Astrocyte (in vitro differentiated cells and primary cell): Measurements from ENCODE around the gene CBX2. TPM values are rescaled to one million over a fixed set of nuclear protein-coding genes. Genes with fewer than 3 reads are reported as not detected.
A peak's percentile ranks its signal among the peaks of the same experiment; 100 is the strongest.

ENCODE experiments used
- DNase-seq: peaks from one replicate; pipeline ENCODE4 v3.0.0-alpha.2; 2010; ENCODE audit warnings: low read depth
- FAIRE-seq: peaks from 2 replicates; lab custom pipeline; 2011; peaks lifted over from hg19 to GRCh38; lab: Jason Lieb, UNC
- H2AFZ ChIP-seq: 2 replicates; pipeline ENCODE4 v1.6.0; 2012; ENCODE audit warnings: low read depth, low read length, inconsistent platforms
- H3K27ac ChIP-seq: 2 replicates; pipeline ENCODE4 v1.5.1; 2011; ENCODE audit warnings: low read depth, low read length, inconsistent platforms
- H3K27me3 ChIP-seq: 2 replicates; pipeline ENCODE4 v1.6.0; 2011; ENCODE audit warnings: low read length, inconsistent platforms; ENCODE audit not compliant: insufficient read depth
- H3K36me3 ChIP-seq: 2 replicates; pipeline ENCODE4 v1.5.1; 2011; ENCODE audit warnings: low read length, inconsistent platforms; ENCODE audit not compliant: insufficient read depth
- H3K4me1 ChIP-seq: 2 replicates; pipeline ENCODE4 v1.5.1; 2011; ENCODE audit warnings: low read length, inconsistent platforms; ENCODE audit not compliant: insufficient read depth
- H3K4me2 ChIP-seq: 2 replicates; pipeline ENCODE4 v1.6.0; 2012; ENCODE audit warnings: low read length, inconsistent platforms
- H3K4me3 ChIP-seq: 2 replicates; pipeline ENCODE4 v1.5.1; 2011; ENCODE audit warnings: low read depth, mild to moderate bottlenecking, low read length, inconsistent platforms; ENCODE audit not compliant: insufficient read depth
- H3K79me2 ChIP-seq: 2 replicates; pipeline ENCODE4 v1.6.0; 2012; ENCODE audit warnings: mild to moderate bottlenecking, low read length, inconsistent platforms; ENCODE audit not compliant: insufficient read depth
- H3K9ac ChIP-seq: 2 replicates; pipeline ENCODE4 v1.6.0; 2012; ENCODE audit warnings: mild to moderate bottlenecking, low read length, inconsistent platforms
- H3K9me3 ChIP-seq: 2 replicates; pipeline ENCODE4 v1.5.1; 2012; ENCODE audit warnings: low read depth, mild to moderate bottlenecking, low read length, inconsistent platforms; ENCODE audit not compliant: insufficient read depth
- H4K20me1 ChIP-seq: 2 replicates; pipeline ENCODE4 v1.6.0; 2012; ENCODE audit warnings: low read length, inconsistent platforms; ENCODE audit not compliant: insufficient read depth
- H3K27ac Mint-ChIP-seq: one replicate; pipeline ENCODE4 v1.8.0; 2021; ENCODE audit warnings: mild to moderate bottlenecking, mixed read lengths; ENCODE audit not compliant: unreplicated experiment
- H3K27me3 Mint-ChIP-seq: one replicate; pipeline ENCODE4 v1.8.0; 2021; ENCODE audit warnings: low read depth, mixed read lengths; ENCODE audit not compliant: unreplicated experiment
- H3K36me3 Mint-ChIP-seq: one replicate; pipeline ENCODE4 v1.8.0; 2021; ENCODE audit warnings: low read depth, mixed read lengths; ENCODE audit not compliant: unreplicated experiment
- H3K4me1 Mint-ChIP-seq: one replicate; pipeline ENCODE4 v1.8.0; 2021; ENCODE audit warnings: low read depth, mixed read lengths; ENCODE audit not compliant: unreplicated experiment
- H3K4me3 Mint-ChIP-seq: one replicate; pipeline ENCODE4 v1.8.0; 2021; ENCODE audit warnings: mild to moderate bottlenecking, moderate library complexity, mixed read lengths; ENCODE audit not compliant: unreplicated experiment
- H3K9me3 Mint-ChIP-seq: one replicate; pipeline ENCODE4 v1.8.0; 2021; ENCODE audit warnings: mild to moderate bottlenecking, mixed read lengths; ENCODE audit not compliant: unreplicated experiment
- EZH2 ChIP-seq: IDR thresholded peaks from 2 replicates; pipeline ENCODE4 v1.6.1; 2012; ENCODE audit warnings: mild to moderate bottlenecking, low read length, inconsistent platforms; ENCODE audit not compliant: insufficient read depth
- total RNA-seq: library from RNA; stranded (reverse); gene quantifications from 2 replicates; pipeline ENCODE4 v1.2.1, GENCODE V29; 2021
- TF ChIP-seq, protein P1 (sequence below): IDR thresholded peaks from 2 replicates; pipeline ENCODE4 v1.5.1; 2011; ENCODE audit warnings: low read depth, mild to moderate bottlenecking, inconsistent platforms, low read length, moderate library complexity; ENCODE audit not compliant: insufficient read depth

The CBX2 gene
- total RNA-seq, 1 donor from 2014 or later: 6.7 TPM

DNA sequence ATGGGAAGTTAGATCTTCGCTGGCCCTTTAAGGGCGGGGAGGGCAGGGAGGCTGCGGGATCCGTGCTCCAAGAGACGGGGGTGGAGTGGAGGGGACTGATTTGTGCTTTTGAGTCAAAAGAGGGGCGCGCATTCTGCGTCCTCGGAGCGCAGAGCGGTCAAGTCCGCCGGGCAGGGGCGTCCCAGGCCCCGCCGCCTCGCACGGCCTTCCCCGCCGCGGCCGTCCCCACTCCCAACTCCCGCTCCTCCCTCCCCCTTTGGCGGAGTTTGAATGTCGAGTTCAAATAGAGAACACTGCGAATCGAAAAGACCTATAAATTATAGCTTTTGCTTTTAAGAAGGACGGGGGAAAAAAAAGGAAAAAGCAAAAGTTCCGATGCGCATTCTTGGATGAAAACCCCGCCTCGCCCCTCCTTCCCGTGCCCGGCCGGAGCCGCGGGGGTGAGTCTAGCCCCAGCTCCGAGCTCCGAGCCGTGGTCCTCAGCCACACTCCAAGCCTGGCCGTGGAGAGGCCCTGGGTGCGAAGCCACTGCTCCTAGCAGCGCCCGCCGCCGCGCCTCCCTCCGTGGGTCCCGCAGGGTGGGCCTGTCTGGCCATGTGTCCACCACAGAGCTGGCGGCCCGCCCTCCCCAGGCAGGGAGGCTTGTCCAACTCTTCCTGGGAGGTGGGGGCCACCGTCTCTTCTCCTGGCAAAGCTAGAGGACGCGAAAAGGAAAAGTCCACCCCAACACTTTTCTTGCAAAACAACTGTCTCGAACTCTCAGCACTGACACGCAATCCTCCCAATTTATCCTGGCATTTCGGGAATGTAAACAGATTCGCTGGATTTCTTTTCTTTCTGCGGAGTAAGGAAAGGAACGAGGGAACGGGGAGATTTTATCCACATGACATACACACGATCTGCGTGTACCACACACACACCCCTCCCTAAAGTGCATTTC, 15.3 kb downstream of the CBX2 start:
- H3K4me3 ChIP-seq: peak overlapping the region; percentile 43
- peaks cover 31% of the 10 kb centered on the region for H4K20me1 ChIP-seq
- Mint-ChIP-seq H3K4me1 (peaks cover 8% of the 10 kb centered on the region), H3K4me3 (peak overlapping the region; percentile 63), H3K9me3 (peaks cover 5% of the 10 kb centered on the region), H3K36me3 (peaks cover 2% of the 10 kb centered on the region), H3K27ac (peak overlapping the region; percentile 36), H3K27me3 (peaks cover 31% of the 10 kb centered on the region)
- H3K27me3 ChIP-seq: peaks cover 47% of the 10 kb centered on the region
- TF ChIP-seq, protein P1, sequence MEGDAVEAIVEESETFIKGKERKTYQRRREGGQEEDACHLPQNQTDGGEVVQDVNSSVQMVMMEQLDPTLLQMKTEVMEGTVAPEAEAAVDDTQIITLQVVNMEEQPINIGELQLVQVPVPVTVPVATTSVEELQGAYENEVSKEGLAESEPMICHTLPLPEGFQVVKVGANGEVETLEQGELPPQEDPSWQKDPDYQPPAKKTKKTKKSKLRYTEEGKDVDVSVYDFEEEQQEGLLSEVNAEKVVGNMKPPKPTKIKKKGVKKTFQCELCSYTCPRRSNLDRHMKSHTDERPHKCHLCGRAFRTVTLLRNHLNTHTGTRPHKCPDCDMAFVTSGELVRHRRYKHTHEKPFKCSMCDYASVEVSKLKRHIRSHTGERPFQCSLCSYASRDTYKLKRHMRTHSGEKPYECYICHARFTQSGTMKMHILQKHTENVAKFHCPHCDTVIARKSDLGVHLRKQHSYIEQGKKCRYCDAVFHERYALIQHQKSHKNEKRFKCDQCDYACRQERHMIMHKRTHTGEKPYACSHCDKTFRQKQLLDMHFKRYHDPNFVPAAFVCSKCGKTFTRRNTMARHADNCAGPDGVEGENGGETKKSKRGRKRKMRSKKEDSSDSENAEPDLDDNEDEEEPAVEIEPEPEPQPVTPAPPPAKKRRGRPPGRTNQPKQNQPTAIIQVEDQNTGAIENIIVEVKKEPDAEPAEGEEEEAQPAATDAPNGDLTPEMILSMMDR: no peak
- peak; percentile 33 for TF ChIP-seq EZH2
- FAIRE-seq (peak; percentile 59), DNase-seq (peak; percentile 77)
- peaks cover 30% of the 10 kb centered on the region for H3K4me1 ChIP-seq
- peaks cover 6% of the 10 kb centered on the region for H3K79me2 ChIP-seq
- peak overlapping the region; percentile 5 for H3K27ac ChIP-seq
- peak overlapping the region; percentile 33 for H3K9ac ChIP-seq
- peak overlapping the region; percentile 91 for H3K4me2 ChIP-seq
- H3K9me3 ChIP-seq: no peaks in the 10 kb centered on the region
- peak overlapping the region; percentile 60 for H2AFZ ChIP-seq
- H3K36me3 ChIP-seq: no peaks in the 10 kb centered on the region

GRCh38 chr17:79793924-79794304, 16.0 kb downstream of the CBX2 start:
- peaks cover 36% of the 10 kb centered on the region for H3K4me1 ChIP-seq
- no peak for DNase-seq
- peaks cover 8% of the 10 kb centered on the region for H3K4me1 Mint-ChIP-seq
- H3K9ac ChIP-seq: peak overlapping the region; percentile 33
- H3K27ac Mint-ChIP-seq: peak overlapping the region; percentile 36
- peaks cover 47% of the 10 kb centered on the region for H3K27me3 ChIP-seq
- no peaks in the 10 kb centered on the region for H3K36me3 ChIP-seq
- TF ChIP-seq, protein P1: no peak
- TF ChIP-seq EZH2: no peak
- FAIRE-seq: no peak
- H2AFZ ChIP-seq: no peak overlapping the region
- H3K4me2 ChIP-seq: peak overlapping the region; percentile 91
- H3K27me3 Mint-ChIP-seq: peaks cover 28% of the 10 kb centered on the region
- H3K27ac ChIP-seq: no peak overlapping the region
- no peaks in the 10 kb centered on the region for H3K9me3 ChIP-seq
- H4K20me1 ChIP-seq: peaks cover 31% of the 10 kb centered on the region
- peak overlapping the region; percentile 63 for H3K4me3 Mint-ChIP-seq
- H3K9me3 Mint-ChIP-seq: peaks cover 7% of the 10 kb centered on the region
- H3K79me2 ChIP-seq: peaks cover 6% of the 10 kb centered on the region
- H3K4me3 ChIP-seq: peak overlapping the region; percentile 43
- peaks cover 2% of the 10 kb centered on the region for H3K36me3 Mint-ChIP-seq
